Neuronal stem cell (in vitro differentiated cells): ENCODE results near the gene C8G.

ENCODE experiments used
- DNase-seq: peaks from one replicate; pipeline ENCODE4 v3.0.0-alpha.2; 2013; ENCODE audit warnings: low spot score
- H2AFZ ChIP-seq: one replicate; pipeline ENCODE4 v1.6.1; 2013; ENCODE audit warnings: mild to moderate bottlenecking, low read length, inconsistent platforms
- H2AK5ac ChIP-seq: 2 replicates; pipeline ENCODE4 v1.6.1; 2013; ENCODE audit warnings: low read depth, mild to moderate bottlenecking, inconsistent platforms, low read length, moderate library complexity, mixed read lengths
- H2BK120ac ChIP-seq: 2 replicates; pipeline ENCODE4 v1.6.1; 2013; ENCODE audit warnings: low read depth, mild to moderate bottlenecking, inconsistent platforms, low read length, moderate library complexity, mixed read lengths
- H2BK12ac ChIP-seq: one replicate; pipeline ENCODE4 v1.6.1; 2013; ENCODE audit warnings: low read length, inconsistent platforms
- H2BK15ac ChIP-seq: 2 replicates; pipeline ENCODE4 v1.6.1; 2013; ENCODE audit warnings: mild to moderate bottlenecking, low read length, inconsistent platforms, mixed read lengths
- H2BK5ac ChIP-seq: one replicate; pipeline ENCODE4 v1.6.1; 2013; ENCODE audit warnings: inconsistent platforms, mild to moderate bottlenecking, low read length, moderate library complexity
- H3K14ac ChIP-seq: one replicate; pipeline ENCODE4 v1.6.1; 2013; ENCODE audit warnings: low read length, inconsistent platforms
- H3K18ac ChIP-seq: 2 replicates; pipeline ENCODE4 v1.6.1; 2013; ENCODE audit warnings: low read length, inconsistent platforms
- H3K23ac ChIP-seq: 2 replicates; pipeline ENCODE4 v1.6.1; 2013; ENCODE audit warnings: low read depth, mild to moderate bottlenecking, mixed read lengths, low read length, inconsistent platforms; ENCODE audit not compliant: poor library complexity
- H3K27ac ChIP-seq: replicated peaks from 3 replicates; pipeline ENCODE4 v1.5.1; 2013; ENCODE audit warnings: low read length, inconsistent platforms
- H3K27me3 ChIP-seq, 3 experiments: 2 replicates each; pipeline ENCODE4 v1.6.1; 2013; ENCODE audit warnings: low read length in 3 of 3, mild to moderate bottlenecking in 2 of 3, inconsistent platforms in 1 of 3, low read depth in 1 of 3, mixed read lengths in 1 of 3, moderate library complexity in 1 of 3; ENCODE audit not compliant: control insufficient read depth in 3 of 3, insufficient read depth in 3 of 3
- H3K36me3 ChIP-seq, 2 donors: replicated peaks in 1 of 2; 2 replicates each; pipeline ENCODE4 v1.6.1; 2013; ENCODE audit warnings: low read length in 2 of 2; ENCODE audit not compliant: control insufficient read depth in 2 of 2, insufficient read depth in 2 of 2
- H3K4ac ChIP-seq: 2 replicates; pipeline ENCODE4 v1.6.1; 2013; ENCODE audit warnings: inconsistent platforms, mild to moderate bottlenecking, low read length, moderate library complexity
- H3K4me1 ChIP-seq, 2 donors: 1 replicate in 1 of 2; 2 replicates in 1 of 2; pipeline ENCODE4 v1.6.1; 2013; ENCODE audit warnings: low read length in 2 of 2, low read depth in 1 of 2; ENCODE audit not compliant: control insufficient read depth in 2 of 2, insufficient read depth in 1 of 2
- H3K4me2 ChIP-seq: one replicate; pipeline ENCODE4 v1.6.1; 2013; ENCODE audit warnings: mild to moderate bottlenecking, low read length, inconsistent platforms; ENCODE audit not compliant: insufficient read depth, poor library complexity, severe bottlenecking
- H3K4me3 ChIP-seq, 2 donors: 2 replicates each; pipeline ENCODE4 v1.5.1; 2013; ENCODE audit warnings: low read length in 2 of 2, mild to moderate bottlenecking in 2 of 2, inconsistent platforms in 1 of 2, moderate library complexity in 1 of 2
- H3K79me1 ChIP-seq: one replicate; pipeline ENCODE4 v1.6.1; 2013; ENCODE audit warnings: low read depth, mild to moderate bottlenecking, inconsistent platforms, low read length, moderate library complexity
- H3K9ac ChIP-seq: one replicate; pipeline ENCODE4 v1.6.1; 2013; ENCODE audit warnings: mild to moderate bottlenecking, low read depth, low read length, inconsistent platforms; ENCODE audit not compliant: poor library complexity
- H3K9me3 ChIP-seq, 2 donors: replicated peaks in 1 of 2; 2 replicates each; pipeline versions ENCODE3 to v1.6.1; 2013; ENCODE audit warnings: low read length in 2 of 2, mild to moderate bottlenecking in 2 of 2, inconsistent platforms in 1 of 2, low read depth in 1 of 2, mixed read lengths in 1 of 2, moderate library complexity in 1 of 2; ENCODE audit not compliant: control insufficient read depth in 2 of 2, insufficient read depth in 1 of 2
- H4K8ac ChIP-seq: one replicate; pipeline ENCODE4 v1.6.1; 2013; ENCODE audit warnings: low read depth, mild to moderate bottlenecking, inconsistent platforms, low read length, moderate library complexity
- H4K91ac ChIP-seq: one replicate; pipeline ENCODE4 v1.6.1; 2013; ENCODE audit warnings: low read length, low read depth, mild to moderate bottlenecking, inconsistent platforms; ENCODE audit not compliant: poor library complexity
- WGBS, 2 donors: extraction: QIAGEN DNeasy Blood & Tissue Kit; methylation state at CpG; one replicate each; pipeline ENCODE4 v1.1.7; 2013; ENCODE audit warnings: missing lambda C conversion rate in 2 of 2, mixed read lengths in 1 of 2; ENCODE audit not compliant: insufficient read length in 2 of 2, insufficient replicate concordance in 1 of 2; ENCODE audit errors: extremely low coverage in 2 of 2; 5-methylcytosine and 5-hydroxymethylcytosine counted together

The C8G gene

GRCh38 chr9:136992819-136993369 lies 47.9 kb downstream of the C8G start:
- WGBS, 2 donors: no CpG with 5 or more reads among the region's 18 CpGs
- no peak for DNase-seq

DNA sequence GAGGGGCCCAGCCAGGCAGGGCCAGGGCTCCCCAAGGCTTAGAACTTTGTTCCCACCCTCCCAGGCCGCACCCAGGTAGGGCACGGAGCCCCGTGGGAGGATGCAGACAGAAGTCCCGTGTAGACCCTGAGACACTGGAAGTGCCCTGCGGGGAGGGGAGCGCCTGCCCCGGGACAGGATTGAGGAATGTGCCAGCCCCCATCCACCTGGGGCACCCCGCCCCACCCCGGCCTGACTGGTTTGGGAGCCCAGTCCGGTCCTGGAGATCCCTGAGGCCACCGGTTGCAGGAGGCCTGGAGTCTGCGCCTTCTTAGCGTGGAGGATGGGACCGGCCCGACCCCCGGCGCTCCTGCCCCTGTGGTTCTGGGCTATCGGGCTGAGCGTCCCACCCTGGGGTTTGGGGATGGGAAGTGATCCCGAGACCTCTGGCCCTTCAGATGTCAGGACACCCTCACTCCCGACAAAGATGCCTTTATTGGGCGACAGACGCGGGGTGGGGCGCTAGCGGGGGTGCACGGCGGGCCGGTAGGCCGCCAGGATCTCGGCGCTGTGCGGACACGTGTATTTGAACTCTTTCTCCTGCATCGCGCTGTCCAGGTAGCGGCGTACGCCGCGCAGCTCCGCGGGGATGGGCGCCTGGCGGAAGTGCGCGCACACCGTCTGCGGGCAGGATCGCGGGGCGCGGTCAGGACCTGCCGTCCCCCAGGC lies 49.3 kb downstream of the C8G start:
- Histone ChIP-seq H3K9me3 (peaks cover 8 to 13% of the 10 kb centered on the region in 2 donors), H2BK12ac (peak overlapping the region; percentile 58), H3K4me3 (peak overlapping the region in 1 of 2 donors; percentile 97), H2BK15ac (no peak overlapping the region), H3K23ac (no peak overlapping the region), H3K9ac (no peak overlapping the region), H3K18ac (no peak overlapping the region), H4K8ac (no peak overlapping the region), H3K36me3 (peaks cover 6 to 15% of the 10 kb centered on the region in 2 donors), H3K4me2 (no peak overlapping the region), H2BK5ac (peak overlapping the region; percentile 5), H3K14ac (no peak overlapping the region), H3K4me1 (peaks cover 4 to 22% of the 10 kb centered on the region in 2 donors), H3K27ac (no peak overlapping the region), H2AK5ac (no peak overlapping the region), H3K4ac (no peak overlapping the region), H3K79me1 (peaks cover 9% of the 10 kb centered on the region), H2BK120ac (no peak overlapping the region), H3K27me3 (peaks cover 0 to 5% (median 0%) of the 10 kb centered on the region in 3 experiments), H4K91ac (no peak overlapping the region), H2AFZ (no peak overlapping the region)
- no CpG with 5 or more reads among the region's 54 CpGs for WGBS, 2 donors
- no peak for DNase-seq

More at GRCh38 chr9:136992819-136993369, 47.9 kb downstream of the C8G start:
- Histone ChIP-seq H3K23ac (peak overlapping the region; percentile 75), H4K91ac (no peak overlapping the region), H2BK15ac (peak overlapping the region; percentile 45), H3K27me3 (peaks cover 0 to 5% (median 0%) of the 10 kb centered on the region in 3 experiments), H3K27ac (no peak overlapping the region), H3K9ac (peak overlapping the region; percentile 96), H2BK5ac (peak overlapping the region; percentile 1), H3K4me2 (peak overlapping the region; percentile 85), H3K79me1 (peaks cover 9% of the 10 kb centered on the region), H2AK5ac (peak overlapping the region; percentile 88), H3K14ac (peak overlapping the region; percentile 75), H3K9me3 (peaks cover 8 to 13% of the 10 kb centered on the region in 2 donors), H3K4me1 (peaks cover 4 to 22% of the 10 kb centered on the region in 2 donors), H3K4me3 (peak overlapping the region; percentile 85 to 97), H4K8ac (no peak overlapping the region), H2BK120ac (no peak overlapping the region), H2BK12ac (no peak overlapping the region), H3K4ac (no peak overlapping the region), H2AFZ (peak overlapping the region; percentile 96), H3K36me3 (peaks cover 6 to 15% of the 10 kb centered on the region in 2 donors), H3K18ac (peak overlapping the region; percentile 35)

- Histone ChIP-seq H3K4me2 (no peak overlapping the region), H3K4me1 (peaks cover 4 to 22% of the 10 kb centered on the region in 2 donors), H2BK120ac (no peak overlapping the region), H3K14ac (no peak overlapping the region), H3K23ac (no peak overlapping the region), H3K9me3 (peaks cover 8 to 13% of the 10 kb centered on the region in 2 donors), H2BK5ac (no peak overlapping the region), H3K79me1 (peaks cover 9% of the 10 kb centered on the region), H3K27ac (no peak overlapping the region), H3K4me3 (no peak overlapping the region), H3K27me3 (peaks cover 0 to 5% (median 0%) of the 10 kb centered on the region in 3 experiments), H2AK5ac (no peak overlapping the region), H3K36me3 (peaks cover 6 to 15% of the 10 kb centered on the region in 2 donors), H3K18ac (no peak overlapping the region), H2AFZ (no peak overlapping the region), H3K9ac (no peak overlapping the region), H2BK12ac (no peak overlapping the region), H2BK15ac (no peak overlapping the region), H4K8ac (no peak overlapping the region), H4K91ac (no peak overlapping the region), H3K4ac (no peak overlapping the region)
- WGBS, 2 donors: no CpG with 5 or more reads among the region's 40 CpGs
- DNase-seq: no peak
Observed at GRCh38 chr9:136994888-136995230, 49.8 kb downstream of the C8G start.

DNA sequence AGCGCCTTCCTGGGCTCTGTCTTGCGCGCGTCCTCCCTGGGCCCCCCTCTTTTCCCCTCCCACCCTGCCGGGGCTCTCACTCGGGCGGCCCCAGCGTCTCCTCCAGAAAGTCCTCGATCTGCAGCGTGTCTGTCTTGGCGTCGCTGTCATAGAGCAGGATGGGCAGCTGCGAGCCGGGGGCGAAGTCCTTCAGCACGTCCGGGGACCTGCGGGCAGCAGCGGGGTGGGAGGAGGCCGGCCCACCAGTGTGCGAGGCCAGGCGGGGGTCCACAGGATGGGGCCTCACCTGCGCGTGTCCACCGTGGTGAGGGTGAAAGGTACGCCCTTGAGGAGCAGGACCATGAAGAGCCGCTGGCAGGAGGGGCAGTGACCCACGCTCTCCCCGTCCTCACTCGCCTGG lies 50.3 kb downstream of the C8G start:
- H3K9ac ChIP-seq: no peak overlapping the region
- WGBS, 2 donors: no CpG with 5 or more reads among the region's 30 CpGs
- peaks cover 6 to 15% of the 10 kb centered on the region in 2 donors for H3K36me3 ChIP-seq
- no peak overlapping the region for H3K4me3 ChIP-seq
- no peak overlapping the region for H2BK12ac ChIP-seq
- peaks cover 9% of the 10 kb centered on the region for H3K79me1 ChIP-seq
- no peak overlapping the region for H3K23ac ChIP-seq
- no peak overlapping the region for H2AFZ ChIP-seq
- H2BK5ac ChIP-seq: no peak overlapping the region
- peak overlapping the region; percentile 71 for H2BK15ac ChIP-seq
- DNase-seq: no peak
- H3K27me3 ChIP-seq: peaks cover 0 to 5% (median 0%) of the 10 kb centered on the region in 3 experiments
- no peak overlapping the region for H2BK120ac ChIP-seq
- peaks cover 8 to 11% of the 10 kb centered on the region in 2 donors for H3K9me3 ChIP-seq
- H4K91ac ChIP-seq: no peak overlapping the region
- H3K4me2 ChIP-seq: no peak overlapping the region
- H3K14ac ChIP-seq: no peak overlapping the region
- peaks cover 8 to 19% of the 10 kb centered on the region in 2 donors for H3K4me1 ChIP-seq
- no peak overlapping the region for H3K4ac ChIP-seq
- H3K27ac ChIP-seq: no peak overlapping the region
- no peak overlapping the region for H3K18ac ChIP-seq
- H4K8ac ChIP-seq: peak overlapping the region; percentile 43
- H2AK5ac ChIP-seq: peak overlapping the region; percentile 63
